Liver (tissue), 9 donors: ENCODE measurements around the gene CDH20. TPM values are rescaled to one million over a fixed set of nuclear protein-coding genes. Genes with fewer than 3 reads are reported as not detected.

ENCODE experiments used
- DNase-seq: peaks from one replicate; pipeline ENCODE4 v3.0.0-alpha.2; 2017; ENCODE audit warnings: low spot score
- H3K27ac ChIP-seq, 2 donors: one replicate each; pipeline ENCODE4 v1.7.0; 2013; ENCODE audit warnings: inconsistent platforms in 2 of 2, low read length in 2 of 2, control low read depth in 1 of 2, low read depth in 1 of 2, mild to moderate bottlenecking in 1 of 2
- H3K27me3 ChIP-seq, 4 donors: one replicate each; pipeline versions ENCODE4 v1.6.1 to v1.7.0; 2013; ENCODE audit warnings: low read length in 3 of 4, inconsistent platforms in 1 of 4, mild to moderate bottlenecking in 1 of 4, moderate library complexity in 1 of 4; ENCODE audit not compliant: control insufficient read depth in 4 of 4, insufficient read depth in 4 of 4
- H3K36me3 ChIP-seq, 4 donors: one replicate each; pipeline versions ENCODE4 v1.6.1 to v1.7.0; 2013; ENCODE audit warnings: low read length in 3 of 4, mild to moderate bottlenecking in 3 of 4, low read depth in 1 of 4, moderate library complexity in 1 of 4; ENCODE audit not compliant: control insufficient read depth in 4 of 4, insufficient read depth in 3 of 4
- H3K4me1 ChIP-seq, 4 donors: one replicate each; pipeline versions ENCODE4 v1.6.1 to v1.7.0; 2013; ENCODE audit warnings: low read length in 3 of 4, mild to moderate bottlenecking in 3 of 4, moderate library complexity in 1 of 4; ENCODE audit not compliant: control insufficient read depth in 4 of 4, insufficient read depth in 4 of 4
- H3K4me3 ChIP-seq, 3 donors: one replicate each; pipeline versions ENCODE4 v1.6.1 to v1.7.0; 2013; ENCODE audit warnings: low read length in 3 of 3, control low read depth in 1 of 3, low read depth in 1 of 3, mild to moderate bottlenecking in 1 of 3
- H3K9ac ChIP-seq, 2 donors: one replicate each; pipeline ENCODE4 v1.7.0; 2013; ENCODE audit warnings: low read length in 2 of 2, mild to moderate bottlenecking in 2 of 2, moderate library complexity in 2 of 2, control low read depth in 1 of 2, low read depth in 1 of 2
- H3K9me3 ChIP-seq, 4 donors: one replicate each; pipeline versions ENCODE4 v1.6.1 to v1.7.0; 2013; ENCODE audit warnings: low read length in 3 of 4; ENCODE audit not compliant: control insufficient read depth in 4 of 4
- EGR1 ChIP-seq, 2 donors: IDR thresholded peaks; 2 replicates each; pipeline ENCODE4 v1.6.1; 2016 to 2018; ENCODE audit warnings: antibody characterized with exemption in 2 of 2, low read depth in 2 of 2
- FOXA1 ChIP-seq: IDR thresholded peaks from 2 replicates; pipeline ENCODE4 v1.6.1; 2016; ENCODE audit warnings: antibody characterized with exemption
- FOXA2 ChIP-seq: IDR thresholded peaks from 2 replicates; pipeline ENCODE4 v1.6.1; 2016; ENCODE audit warnings: antibody characterized with exemption
- GABPA ChIP-seq, 2 donors: IDR thresholded peaks in 1 of 2; conservative IDR thresholded peaks in 1 of 2; 2 replicates each; pipeline ENCODE4 v1.6.1; 2016; ENCODE audit warnings: antibody characterized with exemption in 2 of 2, mild to moderate bottlenecking in 1 of 2, moderate library complexity in 1 of 2
- HNF4G ChIP-seq: IDR thresholded peaks from 2 replicates; pipeline ENCODE4 v1.6.1; 2016; ENCODE audit warnings: antibody characterized with exemption
- JUND ChIP-seq, 2 donors: IDR thresholded peaks; 2 replicates each; pipeline ENCODE4 v1.6.1; 2016; ENCODE audit warnings: antibody characterized with exemption in 2 of 2
- NR2F2 ChIP-seq: IDR thresholded peaks from 2 replicates; pipeline ENCODE4 v1.6.1; 2016; ENCODE audit warnings: antibody characterized with exemption
- RAD21 ChIP-seq, 2 donors: IDR thresholded peaks; 2 replicates each; pipeline ENCODE4 v1.6.1; 2016; ENCODE audit warnings: antibody characterized with exemption in 2 of 2, mild to moderate bottlenecking in 2 of 2
- RXRA ChIP-seq, 2 donors: IDR thresholded peaks; 2 replicates each; pipeline ENCODE4 v1.6.1; 2017 to 2018; ENCODE audit warnings: antibody characterized with exemption in 2 of 2, mild to moderate bottlenecking in 1 of 2
- SP1 ChIP-seq: IDR thresholded peaks from 2 replicates; pipeline ENCODE4 v1.6.1; 2018; ENCODE audit warnings: antibody characterized with exemption, mild to moderate bottlenecking
- TAF1 ChIP-seq: conservative IDR thresholded peaks from 2 replicates; pipeline ENCODE4 v1.6.1; 2016; ENCODE audit warnings: antibody characterized with exemption, mild to moderate bottlenecking
- YY1 ChIP-seq: IDR thresholded peaks from 2 replicates; pipeline ENCODE4 v1.6.1; 2016; ENCODE audit warnings: antibody characterized with exemption, mild to moderate bottlenecking
- WGBS: extraction: QIAGEN DNeasy Blood & Tissue Kit; methylation state at CpG from one replicate; pipeline ENCODE4 v1.1.7; 2013; 5-methylcytosine and 5-hydroxymethylcytosine counted together
- polyA plus RNA-seq, 2 donors: library from polyadenylated mRNA; stranded (reverse) in 1 of 2; unstranded in 1 of 2; fragments of 200-250 nt in 1 of 2; fragments of >200 nt in 1 of 2; fragmentation: Nextera tagmentation in 1 of 2; extraction: Ambion mirVana in 1 of 2; gene quantifications; one replicate each; pipeline versions ENCODE4 v1.2.1 to v1.2.3, GENCODE V29; 2013 to 2015
- total RNA-seq, 2 donors: library from RNA; depleted of rRNA; stranded (reverse); fragments of >200 nt; gene quantifications; one replicate each; pipeline ENCODE4 v1.2.3, GENCODE V29; 2014
- TF ChIP-seq, protein P1 (sequence below): IDR thresholded peaks from 2 replicates; pipeline ENCODE4 v1.6.1; 2016; ENCODE audit warnings: antibody characterized with exemption
- TF ChIP-seq, protein P2 (sequence below): IDR thresholded peaks from 2 replicates; pipeline ENCODE4 v1.6.1; 2016; ENCODE audit warnings: antibody characterized with exemption
- TF ChIP-seq, protein P3 (sequence below): fragments of 150-350 bp; IDR thresholded peaks from 2 replicates; pipeline ENCODE4 v1.5.1; 2017; ENCODE audit warnings: improper control_type of control experiment, low read depth, low read length; ENCODE audit not compliant: missing input control
- TF ChIP-seq, protein P4 (sequence below): IDR thresholded peaks from 2 replicates; pipeline ENCODE4 v1.6.1; 2016; ENCODE audit warnings: antibody characterized with exemption, mild to moderate bottlenecking
- donor health status: healthy.
- donor health status: healthy.
- donor health status: healthy.
- donor health status: healthy.
- donor health status: healthy.

CDH20 gene
- total and polyA plus RNA-seq, 4 donors, result 0.08 to 0.11 (median 0.09) TPM; not detected in 1

DNA sequence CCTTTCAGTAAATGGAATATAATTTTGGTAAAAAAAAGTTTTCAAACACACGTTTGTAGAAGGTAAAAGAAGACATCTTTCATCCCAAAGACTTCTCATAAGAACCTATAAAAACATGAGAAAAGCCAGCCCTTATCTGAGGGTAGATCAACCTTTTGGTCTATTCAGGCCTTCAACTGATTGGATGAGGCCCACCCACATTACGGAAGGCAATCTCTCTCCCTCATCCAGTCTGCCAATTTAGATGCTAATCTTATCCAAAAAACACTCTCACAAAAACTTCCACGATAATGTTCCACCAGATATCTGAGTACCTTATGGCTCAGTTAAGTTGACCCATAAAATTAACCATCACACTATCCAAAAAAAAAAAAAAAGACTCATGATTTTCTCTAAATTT is 2.2 kb upstream of the CDH20 start:
- H3K4me1 ChIP-seq, result peaks cover 2 to 12% (median 8%) of the 10 kb centered on the region in 4 donors
- no peak for DNase-seq
- H3K27ac ChIP-seq, result no peak overlapping the region
- no peaks in the 10 kb centered on the region for H3K36me3 ChIP-seq
- H3K9me3 ChIP-seq, result no peaks in the 10 kb centered on the region
- peaks cover 0 to 14% (median 3%) of the 10 kb centered on the region in 4 donors for H3K27me3 ChIP-seq
- 82% methylated on average over 3 of the region's 3 CpGs for WGBS
- no peak overlapping the region for H3K4me3 ChIP-seq
- no peak overlapping the region for H3K9ac ChIP-seq
- TF ChIP-seq, protein P1, sequence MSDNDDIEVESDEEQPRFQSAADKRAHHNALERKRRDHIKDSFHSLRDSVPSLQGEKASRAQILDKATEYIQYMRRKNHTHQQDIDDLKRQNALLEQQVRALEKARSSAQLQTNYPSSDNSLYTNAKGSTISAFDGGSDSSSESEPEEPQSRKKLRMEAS, result no peak
- TF ChIP-seq EGR1 (IDR thresholded peaks at IDR 0.05; ENCODE audit: low read depth in 2 of 2), result no peak
- no peak for TF ChIP-seq FOXA1
- TF ChIP-seq, protein P2, sequence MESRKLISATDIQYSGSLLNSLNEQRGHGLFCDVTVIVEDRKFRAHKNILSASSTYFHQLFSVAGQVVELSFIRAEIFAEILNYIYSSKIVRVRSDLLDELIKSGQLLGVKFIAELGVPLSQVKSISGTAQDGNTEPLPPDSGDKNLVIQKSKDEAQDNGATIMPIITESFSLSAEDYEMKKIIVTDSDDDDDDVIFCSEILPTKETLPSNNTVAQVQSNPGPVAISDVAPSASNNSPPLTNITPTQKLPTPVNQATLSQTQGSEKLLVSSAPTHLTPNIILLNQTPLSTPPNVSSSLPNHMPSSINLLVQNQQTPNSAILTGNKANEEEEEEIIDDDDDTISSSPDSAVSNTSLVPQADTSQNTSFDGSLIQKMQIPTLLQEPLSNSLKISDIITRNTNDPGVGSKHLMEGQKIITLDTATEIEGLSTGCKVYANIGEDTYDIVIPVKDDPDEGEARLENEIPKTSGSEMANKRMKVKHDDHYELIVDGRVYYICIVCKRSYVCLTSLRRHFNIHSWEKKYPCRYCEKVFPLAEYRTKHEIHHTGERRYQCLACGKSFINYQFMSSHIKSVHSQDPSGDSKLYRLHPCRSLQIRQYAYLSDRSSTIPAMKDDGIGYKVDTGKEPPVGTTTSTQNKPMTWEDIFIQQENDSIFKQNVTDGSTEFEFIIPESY, result no peak
- TF ChIP-seq GABPA (IDR thresholded peaks at IDR 0.05 in 1 of 2, conservative IDR thresholded peaks at IDR 0.05 in 1 of 2), result no peak
- no peak for TF ChIP-seq RXRA (IDR thresholded peaks at IDR 0.05)
- TF ChIP-seq NR2F2, result no peak
- no peak for TF ChIP-seq HNF4G
- TF ChIP-seq FOXA2, result no peak
- TF ChIP-seq TAF1, result no peak
- TF ChIP-seq, protein P3, sequence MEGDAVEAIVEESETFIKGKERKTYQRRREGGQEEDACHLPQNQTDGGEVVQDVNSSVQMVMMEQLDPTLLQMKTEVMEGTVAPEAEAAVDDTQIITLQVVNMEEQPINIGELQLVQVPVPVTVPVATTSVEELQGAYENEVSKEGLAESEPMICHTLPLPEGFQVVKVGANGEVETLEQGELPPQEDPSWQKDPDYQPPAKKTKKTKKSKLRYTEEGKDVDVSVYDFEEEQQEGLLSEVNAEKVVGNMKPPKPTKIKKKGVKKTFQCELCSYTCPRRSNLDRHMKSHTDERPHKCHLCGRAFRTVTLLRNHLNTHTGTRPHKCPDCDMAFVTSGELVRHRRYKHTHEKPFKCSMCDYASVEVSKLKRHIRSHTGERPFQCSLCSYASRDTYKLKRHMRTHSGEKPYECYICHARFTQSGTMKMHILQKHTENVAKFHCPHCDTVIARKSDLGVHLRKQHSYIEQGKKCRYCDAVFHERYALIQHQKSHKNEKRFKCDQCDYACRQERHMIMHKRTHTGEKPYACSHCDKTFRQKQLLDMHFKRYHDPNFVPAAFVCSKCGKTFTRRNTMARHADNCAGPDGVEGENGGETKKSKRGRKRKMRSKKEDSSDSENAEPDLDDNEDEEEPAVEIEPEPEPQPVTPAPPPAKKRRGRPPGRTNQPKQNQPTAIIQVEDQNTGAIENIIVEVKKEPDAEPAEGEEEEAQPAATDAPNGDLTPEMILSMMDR, result no peak
- TF ChIP-seq SP1, result no peak
- TF ChIP-seq, protein P4, sequence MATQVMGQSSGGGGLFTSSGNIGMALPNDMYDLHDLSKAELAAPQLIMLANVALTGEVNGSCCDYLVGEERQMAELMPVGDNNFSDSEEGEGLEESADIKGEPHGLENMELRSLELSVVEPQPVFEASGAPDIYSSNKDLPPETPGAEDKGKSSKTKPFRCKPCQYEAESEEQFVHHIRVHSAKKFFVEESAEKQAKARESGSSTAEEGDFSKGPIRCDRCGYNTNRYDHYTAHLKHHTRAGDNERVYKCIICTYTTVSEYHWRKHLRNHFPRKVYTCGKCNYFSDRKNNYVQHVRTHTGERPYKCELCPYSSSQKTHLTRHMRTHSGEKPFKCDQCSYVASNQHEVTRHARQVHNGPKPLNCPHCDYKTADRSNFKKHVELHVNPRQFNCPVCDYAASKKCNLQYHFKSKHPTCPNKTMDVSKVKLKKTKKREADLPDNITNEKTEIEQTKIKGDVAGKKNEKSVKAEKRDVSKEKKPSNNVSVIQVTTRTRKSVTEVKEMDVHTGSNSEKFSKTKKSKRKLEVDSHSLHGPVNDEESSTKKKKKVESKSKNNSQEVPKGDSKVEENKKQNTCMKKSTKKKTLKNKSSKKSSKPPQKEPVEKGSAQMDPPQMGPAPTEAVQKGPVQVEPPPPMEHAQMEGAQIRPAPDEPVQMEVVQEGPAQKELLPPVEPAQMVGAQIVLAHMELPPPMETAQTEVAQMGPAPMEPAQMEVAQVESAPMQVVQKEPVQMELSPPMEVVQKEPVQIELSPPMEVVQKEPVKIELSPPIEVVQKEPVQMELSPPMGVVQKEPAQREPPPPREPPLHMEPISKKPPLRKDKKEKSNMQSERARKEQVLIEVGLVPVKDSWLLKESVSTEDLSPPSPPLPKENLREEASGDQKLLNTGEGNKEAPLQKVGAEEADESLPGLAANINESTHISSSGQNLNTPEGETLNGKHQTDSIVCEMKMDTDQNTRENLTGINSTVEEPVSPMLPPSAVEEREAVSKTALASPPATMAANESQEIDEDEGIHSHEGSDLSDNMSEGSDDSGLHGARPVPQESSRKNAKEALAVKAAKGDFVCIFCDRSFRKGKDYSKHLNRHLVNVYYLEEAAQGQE, result no peak
- TF ChIP-seq YY1, result no peak
- no peak for TF ChIP-seq RAD21 (IDR thresholded peaks at IDR 0.05)
- no peak for TF ChIP-seq JUND (IDR thresholded peaks at IDR 0.05)
